Stimulated activated CD8-positive, alpha-beta memory T cell treated with anti-CD3 and anti-CD28 coated beads, Interleukin-7, amount 100 ng/mL, for 1 hour (primary cell): ENCODE data around the gene EPOP.

Source experiments
- DNase-seq, 2 donors: peaks; one replicate each; pipeline ENCODE4 v3.0.0-alpha.2; 2020; ENCODE audit warnings: low read depth in 2 of 2

EPOP gene

DNA sequence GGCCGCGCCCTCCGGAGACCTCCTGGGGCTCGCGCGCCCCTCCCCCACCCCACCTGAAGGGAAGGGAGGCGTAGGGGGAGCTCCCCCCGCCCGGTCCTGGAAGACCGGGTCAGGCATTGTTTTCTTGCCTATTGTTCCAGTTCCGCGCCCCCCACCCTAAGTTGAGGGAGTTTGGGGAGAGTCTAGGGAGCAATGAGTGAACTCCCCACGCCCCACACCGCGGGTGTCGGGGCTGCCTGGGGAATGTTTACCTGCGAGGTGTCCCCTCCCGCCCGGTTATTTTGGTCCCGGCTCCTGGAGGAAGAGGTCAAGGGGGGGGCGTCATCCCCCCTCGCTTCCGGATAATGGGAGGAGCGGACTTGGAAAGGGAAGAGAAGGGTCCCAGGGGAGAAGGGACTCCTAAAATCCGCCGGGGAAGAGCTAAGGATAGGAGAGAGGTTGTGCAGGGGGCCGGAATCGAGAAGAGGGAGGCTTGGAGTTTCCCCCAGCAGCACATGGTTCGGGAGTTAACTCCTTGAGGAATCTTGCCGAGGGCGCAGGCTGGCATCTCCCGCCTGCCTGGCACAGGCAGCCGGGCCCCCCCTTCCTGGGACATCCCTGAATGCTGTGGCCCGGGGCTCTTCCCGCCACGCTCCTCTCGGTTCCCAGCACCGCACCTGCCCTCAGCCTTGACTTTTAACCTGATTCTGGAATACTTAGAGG, 31.2 kb upstream of the EPOP start:
- no peak for DNase-seq

DNA sequence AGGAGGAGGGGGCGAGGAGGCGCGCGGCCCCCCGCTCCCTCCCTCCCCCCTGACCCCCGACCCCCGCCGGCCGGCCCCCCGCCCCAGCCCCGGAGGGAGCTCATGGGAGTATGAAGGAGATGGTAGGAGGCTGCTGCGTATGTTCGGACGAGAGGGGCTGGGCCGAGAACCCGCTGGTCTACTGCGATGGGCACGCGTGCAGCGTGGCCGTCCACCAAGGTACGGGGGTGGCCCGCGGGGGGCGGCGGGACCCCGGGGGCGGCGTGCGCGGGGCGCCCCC, 30.7 kb upstream of the EPOP start:
- no peak for DNase-seq

DNA sequence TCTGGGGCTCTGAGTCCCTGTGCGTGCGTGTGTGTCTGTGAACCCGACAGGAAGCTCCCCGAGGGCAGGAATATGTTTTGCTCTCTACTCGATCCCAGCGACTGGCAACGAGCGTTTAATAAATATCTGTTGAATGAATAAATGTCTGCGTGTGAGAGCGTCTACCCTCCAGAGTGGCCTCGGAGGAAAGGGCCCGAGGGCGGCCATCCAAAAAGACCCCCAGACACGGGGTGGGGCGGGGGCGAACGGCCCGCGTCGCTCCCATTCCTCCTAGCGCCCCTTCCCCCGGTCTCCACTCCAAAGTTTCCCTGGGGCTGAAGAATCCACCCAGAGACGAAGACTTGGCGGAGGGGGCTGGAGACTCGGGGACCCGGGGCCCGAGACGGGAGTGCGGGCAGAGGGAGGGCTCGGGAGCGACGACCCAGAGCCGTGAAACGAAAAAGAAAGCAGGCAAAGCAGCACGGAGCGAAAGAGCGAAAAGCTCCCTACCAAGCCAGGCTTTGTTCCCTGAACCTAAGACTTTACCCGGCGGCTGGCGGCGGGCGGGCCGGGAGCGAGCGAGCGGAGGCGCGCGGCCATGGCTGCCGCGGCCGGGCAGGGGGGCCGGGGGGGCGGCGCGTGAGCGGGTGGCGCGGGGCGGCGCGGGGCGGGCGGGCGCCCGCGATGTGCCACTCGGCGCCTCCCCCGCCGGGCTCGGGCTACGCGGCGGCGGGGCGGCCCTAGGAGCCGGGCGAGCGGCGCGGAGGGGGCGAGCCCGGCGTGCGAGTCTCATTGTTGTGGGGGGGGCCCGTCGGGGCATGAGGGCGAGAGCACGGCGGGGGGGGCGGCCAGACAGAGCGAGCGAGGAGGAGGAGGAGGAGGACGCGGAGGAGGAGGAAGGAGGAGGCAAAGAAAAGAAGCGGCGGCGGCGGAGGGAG, 30.1 kb upstream of the EPOP start, which contains the start of gene MLLT6:
MLLT6 (plus strand) TSS at position 668 of the 917 bp plus-strand sequence. CDS start 360 bp downstream, outside the sequence.
- DNase-seq, result peak; percentile 52 to 60

DNA sequence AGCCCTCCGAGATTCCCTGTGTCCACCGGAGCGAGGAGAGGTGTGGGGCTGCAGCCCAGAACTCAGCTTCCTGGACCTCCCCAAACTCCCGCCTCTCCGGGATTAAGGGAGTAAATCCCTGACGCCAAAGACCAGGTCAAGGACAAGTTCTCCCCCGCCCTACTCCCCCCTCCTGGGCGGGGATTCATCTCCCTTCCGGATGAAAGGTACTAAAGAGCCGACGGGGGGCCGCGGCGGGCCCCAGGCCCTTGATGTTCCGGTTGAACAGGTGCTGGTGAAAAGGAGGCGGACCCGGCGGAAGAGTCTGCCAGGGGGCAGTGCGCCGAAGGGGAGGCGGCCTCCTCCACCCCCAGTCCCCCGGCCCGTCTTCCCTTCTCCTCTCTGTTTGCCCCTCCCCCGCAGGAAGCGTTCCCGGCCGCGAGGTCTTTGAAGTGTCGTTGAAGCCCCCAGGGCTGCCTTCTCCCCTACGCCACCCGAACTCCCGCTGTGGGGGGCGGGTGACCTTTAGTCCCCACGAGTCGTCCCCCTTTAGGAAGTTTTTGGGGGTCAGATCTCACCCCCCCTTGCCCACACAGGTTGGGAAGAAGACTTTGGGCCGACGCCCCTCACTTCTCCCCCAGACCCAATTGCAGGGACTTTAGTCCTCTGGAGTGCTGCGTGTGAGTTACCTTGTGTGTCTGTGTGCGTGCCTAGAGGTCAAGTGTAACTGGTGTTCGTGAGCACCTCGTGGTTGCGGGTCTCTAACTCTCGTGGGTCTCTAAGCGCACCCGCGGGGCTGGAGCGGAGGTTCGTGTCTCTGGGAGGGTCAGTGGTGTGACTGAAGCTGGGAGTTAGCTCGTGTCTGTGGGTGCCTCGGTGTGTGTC, 29.2 kb upstream of the EPOP start:
- DNase-seq, result peak; percentile 32 to 42

DNA sequence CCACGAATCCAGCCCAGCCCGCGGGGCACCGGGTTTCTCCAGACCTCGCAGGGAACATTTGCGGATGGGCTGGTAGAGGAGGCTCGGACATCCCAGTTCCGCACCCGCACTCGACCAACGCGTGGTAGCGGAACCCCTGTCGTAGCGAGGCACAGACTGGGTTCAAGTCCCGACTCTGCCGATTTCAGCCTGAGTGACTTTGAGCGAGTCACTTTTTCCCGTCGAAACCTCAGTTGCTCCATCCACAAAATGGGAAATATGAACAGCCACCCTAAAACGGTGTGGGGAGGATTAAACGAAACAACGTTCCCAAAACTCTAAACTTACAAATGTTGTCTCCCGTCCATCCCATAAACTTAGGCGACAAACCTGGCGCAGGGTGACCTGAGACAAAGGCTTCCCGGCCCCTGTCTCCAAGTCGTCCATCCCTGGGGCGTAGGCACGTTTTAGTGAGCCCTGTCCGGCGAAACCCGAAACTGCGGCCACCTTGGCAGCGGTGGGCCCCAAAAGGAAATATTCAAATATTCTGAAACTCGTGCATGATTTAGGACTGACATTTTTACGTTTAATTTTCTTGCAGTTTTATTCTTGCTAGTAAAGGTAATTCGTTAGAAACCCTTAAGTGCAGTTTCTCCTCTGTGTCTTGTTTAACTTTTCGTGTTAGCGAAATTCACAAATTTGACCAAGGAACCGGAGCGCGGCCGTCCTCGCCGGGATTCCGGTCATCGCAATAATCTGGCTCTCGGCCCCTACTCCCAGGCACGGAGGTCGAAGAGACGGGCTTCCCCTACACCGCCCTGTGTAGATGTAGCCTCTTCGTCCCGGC, 28.4 kb upstream of the EPOP start:
- DNase-seq, result no peak

DNA sequence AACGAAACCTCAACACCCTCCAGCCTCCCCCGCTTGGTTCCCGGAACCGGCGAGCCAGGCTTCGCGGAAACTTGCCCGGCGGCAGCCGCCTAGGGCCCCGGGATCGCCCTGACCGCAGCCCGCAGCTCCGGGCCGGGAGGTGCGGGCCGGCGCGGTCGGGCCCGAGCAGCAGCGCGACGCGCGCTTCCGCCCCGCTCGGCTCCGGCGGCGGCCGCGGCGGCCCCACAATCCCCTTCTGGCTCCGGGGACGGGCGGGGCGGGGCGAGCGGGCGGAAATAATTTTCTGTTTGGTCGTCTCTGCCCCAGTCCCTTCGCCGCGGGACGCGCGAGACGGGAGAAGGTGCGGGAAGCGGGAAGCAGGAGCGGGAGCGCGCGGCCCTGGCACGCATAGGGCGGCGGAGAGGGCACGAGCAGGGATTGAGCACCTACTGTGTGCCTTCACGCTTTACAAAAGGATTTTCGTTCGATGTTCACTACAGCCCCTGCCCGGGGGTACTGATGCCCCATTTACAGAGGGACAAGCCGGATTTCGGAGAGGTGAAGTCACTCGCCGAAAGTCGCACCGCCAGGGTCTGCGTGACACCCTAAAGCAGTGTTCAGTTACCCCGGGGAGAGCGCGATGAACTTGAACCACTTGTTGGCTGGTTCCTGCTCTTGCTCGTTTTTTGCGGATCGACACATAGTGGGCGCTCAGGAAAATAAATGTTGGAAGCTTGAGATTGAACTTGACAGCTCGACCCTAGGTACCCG, 27.6 kb upstream of the EPOP start:
- DNase-seq, result peak; percentile 64 to 69

DNA sequence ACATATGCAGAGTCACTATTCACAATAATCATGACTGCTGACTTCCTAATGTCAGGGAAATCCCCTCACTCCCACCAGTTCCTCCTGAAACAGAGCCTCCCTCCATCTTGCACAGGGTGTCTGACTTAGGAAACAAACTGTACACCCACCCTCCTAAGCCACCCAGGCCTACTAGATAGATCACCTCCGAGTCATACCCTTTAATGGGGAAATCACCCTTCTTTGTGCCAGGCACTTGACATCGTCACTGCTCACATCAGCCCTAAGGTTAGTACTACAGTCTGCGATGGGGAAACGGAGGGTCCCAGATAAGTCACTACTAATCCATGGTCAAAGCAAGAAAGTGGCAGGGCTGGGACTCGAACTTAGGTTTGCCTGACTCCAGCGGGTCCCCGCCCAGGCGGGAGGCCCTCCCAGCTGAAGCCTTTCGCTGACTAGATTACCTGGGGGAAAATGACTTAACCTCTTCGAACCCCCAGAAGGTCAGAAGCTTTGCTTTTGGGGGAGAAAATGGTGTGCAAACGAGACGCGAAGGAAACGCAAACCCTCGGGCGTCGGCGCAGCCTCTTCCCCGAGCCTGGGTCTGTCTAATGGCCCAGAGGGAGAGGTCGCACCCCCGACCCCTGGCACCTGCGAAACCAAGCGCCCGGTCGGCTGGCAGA, 26.9 kb upstream of the EPOP start:
- peak in 1 of 2 donors; percentile 40 for DNase-seq

DNA sequence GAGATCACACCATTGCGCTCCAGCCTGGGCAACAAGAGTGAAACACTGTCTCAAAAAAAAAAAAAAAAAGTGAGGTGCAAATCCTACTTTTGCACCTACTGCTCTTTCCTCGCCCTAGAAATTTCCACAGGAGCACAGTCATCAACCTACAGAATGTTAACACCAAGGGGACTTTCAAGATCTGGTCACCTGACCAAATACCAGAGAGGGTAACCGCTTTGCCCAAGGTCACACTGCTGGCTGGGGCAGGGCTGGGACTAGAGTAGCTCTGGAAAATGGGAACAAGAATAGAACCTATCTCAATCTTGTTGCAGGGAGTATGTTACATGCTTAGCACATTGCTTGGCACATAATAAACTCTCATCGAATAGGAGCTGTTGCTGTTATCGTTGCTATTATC, 24.0 kb upstream of the EPOP start:
- no peak for DNase-seq

DNA sequence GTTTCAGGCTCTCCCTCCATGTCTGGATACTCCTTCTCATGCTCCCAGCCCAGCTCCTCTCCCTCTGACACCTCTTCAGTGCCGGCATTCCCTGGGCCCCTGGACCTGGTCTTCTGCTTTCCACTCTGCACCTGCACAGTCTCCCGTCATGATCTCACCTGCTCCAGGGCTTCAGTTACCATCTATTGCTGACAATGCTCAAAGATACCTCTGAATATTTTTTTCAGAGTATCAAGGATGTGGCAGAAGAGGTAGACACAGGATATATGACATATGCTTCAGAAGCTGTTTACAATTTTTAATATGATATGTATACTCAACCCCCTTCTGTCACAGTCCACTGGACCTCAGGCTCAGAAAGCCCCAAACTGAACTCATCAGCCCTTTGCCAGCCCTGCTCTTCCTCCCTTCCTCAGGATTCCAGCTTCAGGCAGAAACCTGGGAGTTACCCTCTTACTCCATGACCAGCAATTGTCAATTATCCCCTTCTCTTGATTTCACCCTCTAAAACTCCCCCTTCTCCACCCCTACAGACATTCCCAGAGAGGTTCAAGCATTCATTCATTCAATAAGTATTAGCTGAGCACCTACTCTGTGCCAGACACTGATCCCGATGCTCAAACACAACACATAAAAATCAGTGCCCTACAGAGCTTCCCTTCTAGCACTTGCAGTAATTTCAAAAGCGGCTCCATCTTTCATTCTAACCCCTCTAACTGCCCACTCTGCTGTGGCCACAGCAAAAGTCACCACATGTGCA, 22.5 kb upstream of the EPOP start:
- no peak for DNase-seq

DNA sequence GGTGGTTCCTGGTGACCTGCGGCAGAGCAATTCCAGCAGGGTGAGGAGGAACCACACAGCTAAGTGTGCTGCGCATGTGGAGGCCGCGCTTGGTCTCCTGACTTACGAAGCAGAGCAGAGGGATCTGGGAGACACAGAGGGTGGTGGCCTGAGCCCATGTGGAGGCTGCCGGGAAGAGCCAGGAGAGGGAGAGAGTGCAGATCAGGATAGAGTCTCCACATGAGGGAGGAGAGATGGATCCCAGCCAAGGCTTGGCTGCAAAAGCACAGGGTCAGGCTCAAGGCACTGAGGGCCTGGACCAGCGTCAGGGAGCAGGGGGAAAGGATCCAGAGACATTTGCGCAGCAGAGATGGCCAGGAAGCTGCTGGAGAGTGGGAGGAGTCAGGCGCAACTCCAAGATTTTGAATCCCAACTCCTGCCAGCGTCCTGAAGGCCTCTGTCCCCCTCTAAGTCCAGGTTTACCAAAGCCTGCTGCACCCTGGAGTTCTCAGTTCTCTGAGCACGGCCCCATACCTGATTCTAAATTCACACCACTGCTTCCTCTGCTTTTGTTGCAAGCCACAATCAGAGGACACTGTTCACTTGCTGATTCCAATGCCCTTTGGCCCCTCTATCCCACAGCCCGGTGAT, 19.1 kb upstream of the EPOP start:
- DNase-seq, result no peak

DNA sequence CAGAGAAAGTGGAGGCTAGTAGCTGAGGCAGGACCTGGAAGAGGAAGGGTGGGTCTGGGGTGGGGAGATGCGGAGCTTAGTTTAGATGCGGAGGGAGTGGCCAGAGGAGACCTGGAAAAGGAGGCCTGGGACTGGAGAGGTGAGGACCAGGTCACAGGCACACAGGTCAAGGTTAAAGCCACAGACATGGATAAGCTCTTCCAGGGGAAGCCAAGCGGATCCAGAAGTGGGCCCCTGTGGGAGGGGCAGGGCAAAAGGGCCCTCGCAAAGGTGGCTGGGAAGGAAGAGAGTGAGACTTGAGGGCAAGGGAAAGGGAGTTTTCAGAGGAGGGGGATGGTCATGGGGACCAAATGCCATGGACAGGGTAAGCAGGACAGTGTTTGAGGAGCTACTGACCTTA, 16.4 kb upstream of the EPOP start:
- no peak for DNase-seq

DNA sequence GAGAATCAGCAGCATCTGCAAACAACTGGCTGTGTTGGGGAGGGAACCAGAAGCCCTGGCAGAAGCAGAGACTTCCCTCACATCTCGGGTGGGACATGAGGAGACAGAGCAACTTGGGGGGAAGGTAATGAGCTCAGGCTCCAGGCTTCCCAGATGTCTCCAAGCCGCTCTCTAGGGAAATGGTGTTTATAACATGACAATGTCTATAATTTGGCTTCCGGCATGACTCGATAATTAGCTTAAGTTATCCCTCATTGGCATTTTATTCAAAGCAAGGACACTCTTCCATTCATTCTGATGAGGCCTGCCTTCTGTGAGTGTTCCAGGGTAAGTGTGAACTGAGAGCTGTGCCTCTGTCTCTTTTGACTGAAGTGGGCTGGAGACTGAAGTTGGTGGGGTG, 15.6 kb upstream of the EPOP start:
- DNase-seq, result no peak

DNA sequence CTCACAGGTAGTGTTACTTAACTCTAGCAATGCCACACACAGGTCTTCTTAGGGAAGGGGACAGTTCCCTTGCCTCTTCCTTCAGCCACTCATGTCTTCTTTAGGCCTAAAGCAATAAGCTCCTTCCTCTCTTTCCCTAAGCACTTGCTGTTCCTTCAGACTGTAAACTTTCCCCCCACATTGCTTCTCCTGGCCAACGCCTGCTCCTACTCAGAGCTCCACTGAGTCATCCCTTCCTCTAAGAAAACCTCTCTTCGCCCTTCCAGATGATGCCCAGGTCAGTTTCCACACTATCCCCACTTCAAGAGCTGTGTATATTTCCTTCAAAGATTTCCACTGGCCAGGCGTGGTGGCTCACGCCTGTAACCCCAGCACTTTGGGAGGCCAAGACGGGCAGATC, 12.5 kb upstream of the EPOP start:
- DNase-seq, result no peak

DNA sequence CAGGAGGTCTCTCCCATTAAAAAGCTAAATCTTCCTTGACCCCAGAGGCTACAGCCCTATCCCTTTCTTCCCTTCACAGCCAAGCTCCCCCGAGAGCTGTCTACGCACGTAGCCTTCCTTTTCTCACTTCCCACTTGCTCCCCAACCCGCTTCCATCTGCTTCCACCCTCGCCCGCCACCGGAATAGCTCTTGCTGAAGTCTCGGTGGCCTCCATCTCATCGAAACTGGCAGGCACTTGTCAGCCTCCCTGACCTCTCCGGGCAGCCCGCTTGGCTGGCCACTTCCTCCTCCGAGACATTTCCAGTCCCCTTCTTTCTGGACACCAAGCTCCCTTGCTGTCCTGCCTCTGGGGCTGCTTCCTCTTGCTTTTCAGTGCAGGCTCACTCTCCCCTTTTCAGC, 10.7 kb upstream of the EPOP start:
- no peak for DNase-seq

DNA sequence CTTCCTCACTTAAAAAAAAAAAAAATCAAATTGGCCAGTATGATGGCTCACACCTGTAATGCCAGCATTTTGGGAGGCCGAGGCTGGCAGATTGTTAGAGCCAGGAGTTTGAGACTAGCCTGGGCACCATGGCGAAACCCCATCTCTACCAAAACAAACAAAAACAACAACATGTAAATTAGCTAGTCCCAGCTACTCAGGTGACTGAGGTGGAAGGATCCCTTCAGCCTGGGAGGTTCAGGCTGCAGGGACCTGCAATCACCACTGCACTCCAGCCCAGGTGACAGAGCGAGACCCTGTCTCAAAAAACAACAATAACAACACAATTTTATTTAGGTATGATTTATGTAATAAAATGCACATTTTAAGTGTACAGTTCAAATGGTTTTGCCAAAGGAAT, 6.3 kb upstream of the EPOP start:
- DNase-seq, result no peak

DNA sequence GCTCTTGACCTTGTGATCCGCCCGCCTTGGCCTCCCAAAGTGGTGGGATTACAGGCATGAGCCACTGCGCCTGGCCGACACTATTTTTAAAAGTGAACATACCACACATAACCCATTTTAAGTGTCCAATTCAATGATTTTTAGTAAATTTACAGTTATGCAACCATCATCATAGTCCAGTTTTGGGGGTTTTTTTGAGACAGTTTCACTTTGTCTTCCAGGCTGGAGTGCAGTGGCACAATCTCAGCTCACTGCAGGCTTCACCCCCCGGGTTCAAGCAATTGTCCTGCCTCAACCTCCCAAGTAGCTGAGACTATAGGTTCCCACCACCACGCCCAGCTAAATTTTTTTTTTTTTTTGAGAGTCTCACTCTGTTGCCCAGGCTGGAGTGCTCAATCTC, 3.1 kb upstream of the EPOP start:
- no peak for DNase-seq

DNA sequence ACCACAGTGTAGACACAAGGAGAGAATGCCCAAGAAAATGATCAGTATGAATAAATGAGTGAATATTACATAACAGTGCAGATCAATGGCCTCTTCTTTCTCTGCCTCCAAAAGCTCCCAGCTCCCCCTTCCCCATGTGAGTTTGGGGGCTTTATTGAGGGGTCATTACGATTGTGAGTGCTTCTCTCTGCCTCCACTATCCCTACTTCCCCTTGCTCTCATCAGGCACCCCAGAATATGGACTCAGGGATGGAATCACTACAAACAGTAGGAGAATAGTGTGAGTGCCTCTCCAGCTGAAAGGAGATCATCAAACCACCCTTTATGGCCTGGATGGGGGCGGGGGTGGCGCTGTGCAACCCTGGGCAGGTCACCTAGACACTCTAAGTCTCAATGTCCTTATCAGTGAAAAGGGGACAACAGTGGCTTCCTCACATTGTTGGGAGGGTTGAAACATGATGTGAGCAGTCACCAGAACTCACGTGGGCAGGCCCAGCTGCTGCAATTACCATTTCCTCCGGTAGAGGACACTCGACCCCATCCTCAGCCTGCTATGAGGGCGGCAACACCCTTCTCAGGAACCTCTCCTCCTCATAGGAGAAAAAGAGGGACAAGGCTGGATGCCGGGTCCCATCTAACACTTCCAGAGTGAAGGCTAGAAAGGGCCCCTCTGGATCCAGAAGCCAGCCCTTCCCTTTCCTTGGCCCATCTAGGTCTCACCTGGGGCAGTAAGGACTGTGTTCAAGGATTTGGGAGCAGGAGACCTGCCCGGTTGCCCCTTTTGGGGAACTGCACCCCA, 2.1 kb upstream of the EPOP start:
- peak; percentile 59 to 66 for DNase-seq
